HUES48 (cell line): ENCODE measurements around the gene PLAGL2.

Experiments used
- H3K27ac ChIP-seq: one replicate; pipeline ENCODE4 v1.7.0; 2013; ENCODE audit warnings: low read depth, low read length, inconsistent platforms
- H3K27me3 ChIP-seq: 2 replicates; pipeline ENCODE4 v1.6.1; 2013; ENCODE audit warnings: mild to moderate bottlenecking, low read length; ENCODE audit not compliant: control insufficient read depth, insufficient read depth
- H3K36me3 ChIP-seq: 2 replicates; pipeline ENCODE4 v1.6.1; 2013; ENCODE audit warnings: low read length; ENCODE audit not compliant: control insufficient read depth, insufficient read depth
- H3K4me1 ChIP-seq: 2 replicates; pipeline ENCODE4 v1.6.1; 2013; ENCODE audit warnings: mild to moderate bottlenecking, low read length; ENCODE audit not compliant: control insufficient read depth, insufficient read depth
- H3K4me3 ChIP-seq: 2 replicates; pipeline ENCODE4 v1.5.1; 2013; ENCODE audit warnings: mild to moderate bottlenecking, low read depth, low read length
- H3K9ac ChIP-seq: 2 replicates; pipeline ENCODE4 v1.6.1; 2013; ENCODE audit warnings: mild to moderate bottlenecking, low read depth, low read length, moderate library complexity
- H3K9me3 ChIP-seq: 2 replicates; pipeline ENCODE4 v1.6.1; 2013; ENCODE audit warnings: low read length; ENCODE audit not compliant: control insufficient read depth, insufficient read depth

Gene PLAGL2

GRCh38 chr20:32190616-32191415, 16.7 kb downstream of the PLAGL2 start:
- Histone ChIP-seq H3K9me3 (no peaks in the 10 kb centered on the region), H3K9ac (peak overlapping the region; percentile 82; the same call in 1 of the 2 replicates), H3K4me3 (peak overlapping the region; percentile 58), H3K36me3 (peaks cover 18% of the 10 kb centered on the region), H3K27ac (peak overlapping the region; percentile 44), H3K27me3 (no peaks in the 10 kb centered on the region), H3K4me1 (peaks cover 12% of the 10 kb centered on the region)

GRCh38 chr20:32189691-32190615, 17.6 kb downstream of the PLAGL2 start:
- H3K4me3 ChIP-seq = peak overlapping the region; percentile 58
- H3K27ac ChIP-seq = peak overlapping the region; percentile 44
- no peaks in the 10 kb centered on the region for H3K9me3 ChIP-seq
- no peaks in the 10 kb centered on the region for H3K27me3 ChIP-seq
- peak overlapping the region; percentile 82 for H3K9ac ChIP-seq
- peaks cover 12% of the 10 kb centered on the region for H3K4me1 ChIP-seq
- H3K36me3 ChIP-seq = peaks cover 9% of the 10 kb centered on the region

GRCh38 chr20:32189123-32189410, 18.5 kb downstream of the PLAGL2 start:
- Histone ChIP-seq H3K9me3 (no peaks in the 10 kb centered on the region), H3K36me3 (peaks cover 6% of the 10 kb centered on the region; the same call in 1 of the 2 replicates), H3K9ac (no peak overlapping the region), H3K27ac (no peak overlapping the region), H3K4me3 (no peak overlapping the region), H3K27me3 (no peaks in the 10 kb centered on the region), H3K4me1 (peaks cover 12% of the 10 kb centered on the region)

- Histone ChIP-seq H3K9me3 (no peaks in the 10 kb centered on the region), H3K4me1 (peaks cover 12% of the 10 kb centered on the region), H3K36me3 (0 out of 2 replicates have a peak, but pooled peaks cover 6% of the 10 kb centered on the region), H3K27ac (no peak overlapping the region), H3K4me3 (no peak overlapping the region), H3K9ac (no peak overlapping the region), H3K27me3 (no peaks in the 10 kb centered on the region)
These were observed 19.0 kb downstream of the PLAGL2 start for GRCh38 chr20:32188376-32189122.

GRCh38 chr20:32186506-32186905, 21.0 kb downstream of the PLAGL2 start:
- Histone ChIP-seq H3K27ac (no peak overlapping the region), H3K9me3 (no peaks in the 10 kb centered on the region), H3K4me3 (no peak overlapping the region), H3K36me3 (no peaks in the 10 kb centered on the region), H3K9ac (no peak overlapping the region), H3K4me1 (peaks cover 12% of the 10 kb centered on the region), H3K27me3 (no peaks in the 10 kb centered on the region)

- Histone ChIP-seq H3K4me3 (no peak overlapping the region), H3K4me1 (0 out of 2 replicates have a peak, but pooled peaks cover 5% of the 10 kb centered on the region), H3K36me3 (no peaks in the 10 kb centered on the region), H3K9me3 (no peaks in the 10 kb centered on the region), H3K27me3 (no peaks in the 10 kb centered on the region), H3K27ac (no peak overlapping the region), H3K9ac (no peak overlapping the region)
These were observed 22.5 kb downstream of the PLAGL2 start for GRCh38 chr20:32184961-32185603.

- Histone ChIP-seq H3K4me1 (no peaks in the 10 kb centered on the region), H3K9ac (no peak overlapping the region), H3K4me3 (no peak overlapping the region), H3K27ac (no peak overlapping the region), H3K36me3 (no peaks in the 10 kb centered on the region), H3K9me3 (no peaks in the 10 kb centered on the region), H3K27me3 (no peaks in the 10 kb centered on the region)
These were observed 23.5 kb downstream of the PLAGL2 start for GRCh38 chr20:32183947-32184635.

- Histone ChIP-seq H3K4me1 (no peaks in the 10 kb centered on the region), H3K27ac (no peak overlapping the region), H3K36me3 (no peaks in the 10 kb centered on the region), H3K9ac (no peak overlapping the region), H3K27me3 (no peaks in the 10 kb centered on the region), H3K9me3 (no peaks in the 10 kb centered on the region), H3K4me3 (no peak overlapping the region)
These were observed 25.9 kb downstream of the PLAGL2 start for GRCh38 chr20:32181606-32182005.

- H3K4me3 ChIP-seq = no peak overlapping the region
- no peaks in the 10 kb centered on the region for H3K4me1 ChIP-seq
- no peak overlapping the region for H3K9ac ChIP-seq
- H3K36me3 ChIP-seq = no peaks in the 10 kb centered on the region
- no peak overlapping the region for H3K27ac ChIP-seq
- H3K9me3 ChIP-seq = no peaks in the 10 kb centered on the region
- H3K27me3 ChIP-seq = no peaks in the 10 kb centered on the region
These were observed 27.6 kb downstream of the PLAGL2 start for GRCh38 chr20:32179934-32180333.

- H3K27ac ChIP-seq = no peak overlapping the region
- H3K27me3 ChIP-seq = no peaks in the 10 kb centered on the region
- H3K4me3 ChIP-seq = no peak overlapping the region
- H3K9ac ChIP-seq = no peak overlapping the region
- H3K36me3 ChIP-seq = no peaks in the 10 kb centered on the region
- no peaks in the 10 kb centered on the region for H3K9me3 ChIP-seq
- H3K4me1 ChIP-seq = no peaks in the 10 kb centered on the region
These were observed 28.0 kb downstream of the PLAGL2 start for GRCh38 chr20:32179515-32179914.
